GM21723 (cell line): ENCODE results near the gene PCP4L1.
"Not testable (repeated sequence)": the region's sequence is repeated elsewhere in the genome, so short reads cannot be mapped to it uniquely, and the experiment has no call there.

Experiments
- ATAC-seq: cut with Tn5 transposase; IDR thresholded peaks from one replicate; pipeline ENCODE4 v1.9.1; 2021; ENCODE audit warnings: mild to moderate bottlenecking, moderate library complexity; ENCODE audit not compliant: unreplicated experiment

Gene PCP4L1

GRCh38 chr1:161311595-161312181 lies 53.1 kb downstream of the PCP4L1 start:
- ATAC-seq, result no peak

GRCh38 chr1:161313554-161314200 lies 55.1 kb downstream of the PCP4L1 start:
- no peak for ATAC-seq

- peak; percentile 91 for ATAC-seq
Observed at GRCh38 chr1:161314201-161314981, 55.8 kb downstream of the PCP4L1 start, which contains the start of gene SDHC. Gene SDHC (plus strand): TSS chr1:161314381. CDS start chr1:161314406, 25 bp downstream.

- not testable (repeated sequence) for ATAC-seq
Observed at GRCh38 chr1:161315841-161316674, 57.5 kb downstream of the PCP4L1 start.

GRCh38 chr1:161324020-161324419 lies 65.5 kb downstream of the PCP4L1 start:
- no peak for ATAC-seq

- no peak for ATAC-seq
Observed at GRCh38 chr1:161330346-161330745, 71.8 kb downstream of the PCP4L1 start.

GRCh38 chr1:161333166-161333565 lies 74.6 kb downstream of the PCP4L1 start:
- no peak for ATAC-seq
